Body of pancreas (tissue), 4 donors: ENCODE data around the gene ELAVL4.
"Not testable (repeated sequence)": the region's sequence is repeated elsewhere in the genome, so short reads cannot be mapped to it uniquely, and the experiment has no call there.

Source experiments
- POLR2A ChIP-seq, 3 donors: fragments of 450-650 bp; IDR thresholded peaks; one replicate each; pipeline ENCODE4 v1.6.1; 2016; ENCODE audit warnings: antibody characterized with exemption in 3 of 3, mild to moderate bottlenecking in 2 of 3
- TF ChIP-seq, protein P1 (sequence below), 7 experiments: fragments of 450-650 bp in 4 of 7; fragments of 200-600 bp in 3 of 7; sonication (generic) in 3 of 7; IDR thresholded peaks; one replicate each; pipeline ENCODE4 v1.5.1; 2016 to 2019; ENCODE audit warnings: antibody characterized with exemption in 7 of 7

DNA sequence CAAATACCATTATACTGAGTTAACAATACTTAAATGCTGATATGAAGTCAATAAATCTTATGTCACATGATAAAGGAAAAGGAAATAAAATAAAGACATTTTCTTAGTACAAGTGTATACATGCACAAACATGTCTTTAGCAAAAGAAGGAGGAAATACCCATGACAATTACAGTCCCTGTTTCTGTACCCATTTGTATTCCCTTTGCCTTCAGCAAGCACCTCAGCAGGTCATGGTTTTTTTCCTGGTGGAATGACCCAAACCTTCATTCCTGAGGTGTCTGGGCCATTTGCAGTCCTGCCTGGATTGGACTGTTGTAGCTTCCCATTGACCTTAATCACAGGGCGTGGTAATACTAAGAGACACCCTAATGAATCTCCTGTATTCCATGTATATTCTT is 57.6 kb downstream of the ELAVL4 start:
- TF ChIP-seq POLR2A (IDR thresholded peaks at IDR 0.05), result not testable (repeated sequence)
- TF ChIP-seq, protein P1, sequence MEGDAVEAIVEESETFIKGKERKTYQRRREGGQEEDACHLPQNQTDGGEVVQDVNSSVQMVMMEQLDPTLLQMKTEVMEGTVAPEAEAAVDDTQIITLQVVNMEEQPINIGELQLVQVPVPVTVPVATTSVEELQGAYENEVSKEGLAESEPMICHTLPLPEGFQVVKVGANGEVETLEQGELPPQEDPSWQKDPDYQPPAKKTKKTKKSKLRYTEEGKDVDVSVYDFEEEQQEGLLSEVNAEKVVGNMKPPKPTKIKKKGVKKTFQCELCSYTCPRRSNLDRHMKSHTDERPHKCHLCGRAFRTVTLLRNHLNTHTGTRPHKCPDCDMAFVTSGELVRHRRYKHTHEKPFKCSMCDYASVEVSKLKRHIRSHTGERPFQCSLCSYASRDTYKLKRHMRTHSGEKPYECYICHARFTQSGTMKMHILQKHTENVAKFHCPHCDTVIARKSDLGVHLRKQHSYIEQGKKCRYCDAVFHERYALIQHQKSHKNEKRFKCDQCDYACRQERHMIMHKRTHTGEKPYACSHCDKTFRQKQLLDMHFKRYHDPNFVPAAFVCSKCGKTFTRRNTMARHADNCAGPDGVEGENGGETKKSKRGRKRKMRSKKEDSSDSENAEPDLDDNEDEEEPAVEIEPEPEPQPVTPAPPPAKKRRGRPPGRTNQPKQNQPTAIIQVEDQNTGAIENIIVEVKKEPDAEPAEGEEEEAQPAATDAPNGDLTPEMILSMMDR (IDR thresholded peaks at IDR 0.05), result not testable (repeated sequence)
